ENCODE results near the gene AK1. TPM values are rescaled to one million over a fixed set of nuclear protein-coding genes. Genes with fewer than 3 reads are reported as not detected.

Gene AK1
- total RNA-seq, 1 experiment from 2014 or later = 75.9 TPM

- TF ChIP-seq CTCF (IDR thresholded peaks at IDR 0.05; ENCODE audit: unreplicated experiment) = no peak
- Mint-ChIP-seq H3K27me3 (ENCODE audit: insufficient read depth, unreplicated experiment) (no peaks in the 10 kb centered on the region), H3K9me3 (ENCODE audit: unreplicated experiment) (no peaks in the 10 kb centered on the region)
These were observed 47.4 kb upstream of the AK1 start for GRCh38 chr9:127924736-127925444.

DNA sequence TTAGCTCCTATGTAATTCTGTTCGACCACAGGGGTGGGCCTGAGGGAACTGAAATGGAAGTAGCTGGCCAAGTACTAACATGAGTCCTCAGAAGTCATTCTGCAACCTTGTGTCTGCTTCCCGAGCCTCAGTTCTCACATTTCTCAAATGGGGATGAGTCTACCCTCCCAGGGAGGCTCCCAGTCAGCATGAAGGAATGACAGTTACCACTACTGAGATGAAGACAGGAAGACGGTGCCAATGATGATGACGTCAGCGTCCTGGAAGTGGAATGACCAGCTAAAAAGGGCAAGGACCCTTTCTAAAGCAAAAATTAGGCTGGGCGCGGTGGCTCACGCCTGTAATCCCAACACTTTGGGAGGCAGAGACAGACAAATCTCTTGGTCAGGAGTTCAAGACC, 46.3 kb upstream of the AK1 start:
- ChIA-PET CTCF (interaction anchor here (0.6 to 5.0 kb wide), 7 partner anchors 10 to 336 kb away, joined by 3 to 51 read pairs (median 4); no protein-coding TSS in a partner anchor), POLR2A (interaction anchor here (0.5 to 0.7 kb wide), 3 partner anchors 21 to 155 kb away, joined by 3 read pairs; no protein-coding TSS in a partner anchor)
- Mint-ChIP-seq H3K36me3 (ENCODE audit: insufficient read depth, unreplicated experiment) (no peaks in the 10 kb centered on the region), H3K27ac (ENCODE audit: low read depth, unreplicated experiment) (no peak overlapping the region), H3K9me3 (ENCODE audit: unreplicated experiment) (no peaks in the 10 kb centered on the region), H3K27me3 (ENCODE audit: insufficient read depth, unreplicated experiment) (no peaks in the 10 kb centered on the region), H3K4me1 (ENCODE audit: insufficient read depth, unreplicated experiment) (peaks cover 25% of the 10 kb centered on the region), H3K4me3 (ENCODE audit: unreplicated experiment) (no peak overlapping the region)
- TF ChIP-seq CTCF (IDR thresholded peaks at IDR 0.05; ENCODE audit: unreplicated experiment) = no peak
- intact Hi-C loops (cut with micrococcal nuclease) = loop anchor here (10.0 kb wide), 1 partner anchor 709 kb away; no protein-coding TSS in a partner anchor
- peak; percentile 86 for DNase-seq (ENCODE audit: unreplicated experiment)
- no TSS peak for BruUV-seq (replicated peaks)

More at GRCh38 chr9:127924736-127925444, 47.4 kb upstream of the AK1 start:
- H3K4me3 Mint-ChIP-seq (ENCODE audit: unreplicated experiment) = no peak overlapping the region
- H3K4me1 Mint-ChIP-seq (ENCODE audit: insufficient read depth, unreplicated experiment) = peaks cover 14% of the 10 kb centered on the region
- no peaks in the 10 kb centered on the region for H3K36me3 Mint-ChIP-seq (ENCODE audit: insufficient read depth, unreplicated experiment)
- no peak for DNase-seq (ENCODE audit: unreplicated experiment)
- POLR2A ChIA-PET = no interaction called here
- no peak overlapping the region for H3K27ac Mint-ChIP-seq (ENCODE audit: low read depth, unreplicated experiment)
- intact Hi-C loops (cut with micrococcal nuclease) = loop anchor here (10.0 kb wide), 1 partner anchor 710 kb away; no protein-coding TSS in a partner anchor
- BruUV-seq (replicated peaks) = no TSS peak
- CTCF ChIA-PET = interaction anchor here (0.7 to 1.8 kb wide), 5 partner anchors 15 to 190 kb away, joined by 3 to 6 read pairs (median 3); partner anchors contain the start of gene TOR2A

GRCh38 chr9:127923046-127923445, 45.6 kb upstream of the AK1 start:
- no TSS peak for BruUV-seq (replicated peaks)
- Mint-ChIP-seq H3K9me3 (ENCODE audit: unreplicated experiment) (no peaks in the 10 kb centered on the region), H3K4me1 (ENCODE audit: insufficient read depth, unreplicated experiment) (peaks cover 32% of the 10 kb centered on the region), H3K27ac (ENCODE audit: low read depth, unreplicated experiment) (no peak overlapping the region), H3K27me3 (ENCODE audit: insufficient read depth, unreplicated experiment) (no peaks in the 10 kb centered on the region), H3K4me3 (ENCODE audit: unreplicated experiment) (no peak overlapping the region), H3K36me3 (ENCODE audit: insufficient read depth, unreplicated experiment) (no peaks in the 10 kb centered on the region)
- intact Hi-C loops (cut with micrococcal nuclease) = loop anchor here (10.0 kb wide), 1 partner anchor 708 kb away; no protein-coding TSS in a partner anchor
- TF ChIP-seq CTCF (IDR thresholded peaks at IDR 0.05; ENCODE audit: unreplicated experiment) = no peak
- ChIA-PET CTCF (interaction anchor here (0.8 to 5.0 kb wide), 11 partner anchors 9 to 413 kb away, joined by 3 to 51 read pairs (median 6); partner anchors contain the start of gene TOR2A), POLR2A (interaction anchor here (0.7 kb wide), 1 partner anchor 312 kb away, joined by 4 read pairs; no protein-coding TSS in a partner anchor)
- DNase-seq (ENCODE audit: unreplicated experiment) = no peak

- H3K27ac Mint-ChIP-seq (ENCODE audit: low read depth, unreplicated experiment) = no peak overlapping the region
- no peak overlapping the region for H3K4me3 Mint-ChIP-seq (ENCODE audit: unreplicated experiment)
- peaks cover 33% of the 10 kb centered on the region for H3K4me1 Mint-ChIP-seq (ENCODE audit: insufficient read depth, unreplicated experiment)
- peak; percentile 61 for DNase-seq (ENCODE audit: unreplicated experiment)
- peak; percentile 97 for TF ChIP-seq CTCF (IDR thresholded peaks at IDR 0.05; ENCODE audit: unreplicated experiment)
- no peaks in the 10 kb centered on the region for H3K36me3 Mint-ChIP-seq (ENCODE audit: insufficient read depth, unreplicated experiment)
- intact Hi-C loops (cut with micrococcal nuclease) = loop anchor here (1.0 to 10.0 kb wide), 4 partner anchors 47 to 707 kb away; partner anchors contain the start of gene TOR2A
- BruUV-seq (replicated peaks) = no TSS peak
- H3K9me3 Mint-ChIP-seq (ENCODE audit: unreplicated experiment) = no peaks in the 10 kb centered on the region
- H3K27me3 Mint-ChIP-seq (ENCODE audit: insufficient read depth, unreplicated experiment) = no peaks in the 10 kb centered on the region
- ChIA-PET CTCF (interaction anchor here (0.5 to 5.0 kb wide), 52 partner anchors 8 to 1216 kb away, joined by 3 to 51 read pairs (median 4); partner anchors contain the start of genes CDK9, DPM2, PTRH1 and SLC25A25), POLR2A (interaction anchor here (0.6 to 4.4 kb wide), 10 partner anchors 9 to 470 kb away, joined by 3 to 23 read pairs (median 4); partner anchors contain the start of genes CDK9, LRSAM1, PIP5KL1 and TOR2A)
These were observed 44.2 kb upstream of the AK1 start for GRCh38 chr9:127921557-127922120.
